Measurements from ENCODE around the gene FAM171A1. TPM values are rescaled to one million over a fixed set of nuclear protein-coding genes. Genes with fewer than 3 reads are reported as not detected.

FAM171A1 gene
- total RNA-seq, 1 experiment from 2014 or later, result 19.2 TPM

DNA sequence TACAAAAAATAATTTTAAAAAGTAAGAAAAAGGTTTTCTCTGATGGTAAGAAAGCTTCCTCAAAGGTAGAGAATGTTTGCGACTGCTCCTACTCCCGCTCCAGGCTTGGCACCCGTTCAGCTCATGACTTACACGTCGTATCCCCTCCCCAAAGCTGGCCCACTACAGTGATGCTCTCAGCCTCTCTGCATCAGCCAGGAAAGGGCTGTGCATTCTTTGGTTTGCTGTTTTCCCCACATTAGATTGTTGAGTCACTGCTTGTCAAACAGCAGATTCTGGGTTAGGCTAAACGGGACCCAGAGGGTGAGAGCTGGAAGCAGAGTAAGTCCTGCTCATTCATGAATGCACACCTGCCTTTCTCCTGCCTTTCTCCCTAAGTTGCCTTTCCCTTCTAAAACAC is 147.9 kb downstream of the FAM171A1 start:
- H3K4me3 ChIP-seq (ENCODE audit: low read depth in 2 of 2, low read length in 2 of 2), result no peak overlapping the region
- POLR2A ChIA-PET, result no interaction called here
- H3K9me3 ChIP-seq (ENCODE audit: control insufficient read depth, insufficient read depth, low read depth, low read length), result no peaks in the 10 kb centered on the region
- no peaks in the 10 kb centered on the region for H3K27me3 ChIP-seq (ENCODE audit: control insufficient read depth, insufficient read depth, low read length)
- intact Hi-C loops (cut with micrococcal nuclease; ENCODE audit: unreplicated experiment), result no loop called here
- H3K27ac ChIP-seq (ENCODE audit: low read length), result no peak overlapping the region
- no TSS peak for BruUV-seq (replicated peaks)
- in situ Hi-C loops (cut with HindIII; ENCODE audit: low pct_unique_long_range_greater_than_20kb, low sequenced_read_pairs), result no loop called here
- no peaks in the 10 kb centered on the region for H3K36me3 ChIP-seq (ENCODE audit: control insufficient read depth, insufficient read depth, low read length)
- TF ChIP-seq TCF7L2 (IDR thresholded peaks at IDR 0.05; ENCODE audit: low read depth, low read length), result no peak
- TF ChIP-seq, protein P1, sequence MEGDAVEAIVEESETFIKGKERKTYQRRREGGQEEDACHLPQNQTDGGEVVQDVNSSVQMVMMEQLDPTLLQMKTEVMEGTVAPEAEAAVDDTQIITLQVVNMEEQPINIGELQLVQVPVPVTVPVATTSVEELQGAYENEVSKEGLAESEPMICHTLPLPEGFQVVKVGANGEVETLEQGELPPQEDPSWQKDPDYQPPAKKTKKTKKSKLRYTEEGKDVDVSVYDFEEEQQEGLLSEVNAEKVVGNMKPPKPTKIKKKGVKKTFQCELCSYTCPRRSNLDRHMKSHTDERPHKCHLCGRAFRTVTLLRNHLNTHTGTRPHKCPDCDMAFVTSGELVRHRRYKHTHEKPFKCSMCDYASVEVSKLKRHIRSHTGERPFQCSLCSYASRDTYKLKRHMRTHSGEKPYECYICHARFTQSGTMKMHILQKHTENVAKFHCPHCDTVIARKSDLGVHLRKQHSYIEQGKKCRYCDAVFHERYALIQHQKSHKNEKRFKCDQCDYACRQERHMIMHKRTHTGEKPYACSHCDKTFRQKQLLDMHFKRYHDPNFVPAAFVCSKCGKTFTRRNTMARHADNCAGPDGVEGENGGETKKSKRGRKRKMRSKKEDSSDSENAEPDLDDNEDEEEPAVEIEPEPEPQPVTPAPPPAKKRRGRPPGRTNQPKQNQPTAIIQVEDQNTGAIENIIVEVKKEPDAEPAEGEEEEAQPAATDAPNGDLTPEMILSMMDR (IDR thresholded peaks at IDR 0.05), result no peak
- TF ChIP-seq, protein P2, sequence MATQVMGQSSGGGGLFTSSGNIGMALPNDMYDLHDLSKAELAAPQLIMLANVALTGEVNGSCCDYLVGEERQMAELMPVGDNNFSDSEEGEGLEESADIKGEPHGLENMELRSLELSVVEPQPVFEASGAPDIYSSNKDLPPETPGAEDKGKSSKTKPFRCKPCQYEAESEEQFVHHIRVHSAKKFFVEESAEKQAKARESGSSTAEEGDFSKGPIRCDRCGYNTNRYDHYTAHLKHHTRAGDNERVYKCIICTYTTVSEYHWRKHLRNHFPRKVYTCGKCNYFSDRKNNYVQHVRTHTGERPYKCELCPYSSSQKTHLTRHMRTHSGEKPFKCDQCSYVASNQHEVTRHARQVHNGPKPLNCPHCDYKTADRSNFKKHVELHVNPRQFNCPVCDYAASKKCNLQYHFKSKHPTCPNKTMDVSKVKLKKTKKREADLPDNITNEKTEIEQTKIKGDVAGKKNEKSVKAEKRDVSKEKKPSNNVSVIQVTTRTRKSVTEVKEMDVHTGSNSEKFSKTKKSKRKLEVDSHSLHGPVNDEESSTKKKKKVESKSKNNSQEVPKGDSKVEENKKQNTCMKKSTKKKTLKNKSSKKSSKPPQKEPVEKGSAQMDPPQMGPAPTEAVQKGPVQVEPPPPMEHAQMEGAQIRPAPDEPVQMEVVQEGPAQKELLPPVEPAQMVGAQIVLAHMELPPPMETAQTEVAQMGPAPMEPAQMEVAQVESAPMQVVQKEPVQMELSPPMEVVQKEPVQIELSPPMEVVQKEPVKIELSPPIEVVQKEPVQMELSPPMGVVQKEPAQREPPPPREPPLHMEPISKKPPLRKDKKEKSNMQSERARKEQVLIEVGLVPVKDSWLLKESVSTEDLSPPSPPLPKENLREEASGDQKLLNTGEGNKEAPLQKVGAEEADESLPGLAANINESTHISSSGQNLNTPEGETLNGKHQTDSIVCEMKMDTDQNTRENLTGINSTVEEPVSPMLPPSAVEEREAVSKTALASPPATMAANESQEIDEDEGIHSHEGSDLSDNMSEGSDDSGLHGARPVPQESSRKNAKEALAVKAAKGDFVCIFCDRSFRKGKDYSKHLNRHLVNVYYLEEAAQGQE (IDR thresholded peaks at IDR 0.05; ENCODE audit: insufficient read depth in 1 of 2, low read depth in 2 of 2, low read length in 1 of 2), result no peak
- TF ChIP-seq POLR2AphosphoS5 (IDR thresholded peaks at IDR 0.05; ENCODE audit: low read depth, low read length), result no peak
- TF ChIP-seq SIN3A (IDR thresholded peaks at IDR 0.05; ENCODE audit: borderline replicate concordance, insufficient read depth, low read depth, low read length), result no peak
- DNase-seq (ENCODE audit: low read depth, low spot score) (no peak), ATAC-seq (no peak)
- no peaks in the 10 kb centered on the region for H3K4me1 ChIP-seq (ENCODE audit: control insufficient read depth, insufficient read depth, low read length)
- CTCF ChIA-PET, result no interaction called here

DNA sequence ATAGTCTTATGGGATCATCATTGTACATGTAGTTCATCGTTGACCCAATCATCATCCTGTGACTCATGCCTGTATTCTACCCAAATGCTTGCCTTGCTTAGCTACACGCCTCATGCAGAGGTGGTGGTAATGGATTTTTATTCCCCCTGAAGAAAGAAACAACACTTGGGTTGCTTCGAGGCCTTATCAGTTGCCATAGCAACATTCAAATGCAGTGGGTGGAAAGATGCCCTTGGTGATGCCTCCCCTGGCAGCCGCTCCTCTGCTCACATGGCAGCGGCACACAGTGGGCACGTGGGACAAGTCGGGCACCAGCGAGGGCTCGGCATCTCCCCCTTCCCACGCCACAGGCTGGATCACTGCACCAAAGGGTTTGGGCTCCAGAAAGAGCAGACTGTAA is 148.6 kb downstream of the FAM171A1 start:
- Histone ChIP-seq H3K9me3 (ENCODE audit: control insufficient read depth, insufficient read depth, low read depth, low read length) (no peaks in the 10 kb centered on the region), H3K4me1 (ENCODE audit: control insufficient read depth, insufficient read depth, low read length) (no peaks in the 10 kb centered on the region), H3K27me3 (ENCODE audit: control insufficient read depth, insufficient read depth, low read length) (no peaks in the 10 kb centered on the region), H3K36me3 (ENCODE audit: control insufficient read depth, insufficient read depth, low read length) (no peaks in the 10 kb centered on the region), H3K27ac (ENCODE audit: low read length) (no peak overlapping the region), H3K4me3 (ENCODE audit: low read depth in 2 of 2, low read length in 2 of 2) (no peak overlapping the region)
- ChIA-PET POLR2A (no interaction called here), CTCF (no interaction called here)
- DNase-seq (ENCODE audit: low read depth, low spot score) (no peak), ATAC-seq (no peak)
- TF ChIP-seq, protein P1 (IDR thresholded peaks at IDR 0.05), result no peak
- TF ChIP-seq POLR2AphosphoS5 (IDR thresholded peaks at IDR 0.05; ENCODE audit: low read depth, low read length), result no peak
- no peak for TF ChIP-seq SIN3A (IDR thresholded peaks at IDR 0.05; ENCODE audit: borderline replicate concordance, insufficient read depth, low read depth, low read length)
- no peak for TF ChIP-seq TCF7L2 (IDR thresholded peaks at IDR 0.05; ENCODE audit: low read depth, low read length)
- TF ChIP-seq, protein P2 (IDR thresholded peaks at IDR 0.05; ENCODE audit: insufficient read depth in 1 of 2, low read depth in 2 of 2, low read length in 1 of 2), result no peak
- in situ Hi-C loops (cut with HindIII; ENCODE audit: low pct_unique_long_range_greater_than_20kb, low sequenced_read_pairs) (no loop called here), intact Hi-C loops (cut with micrococcal nuclease; ENCODE audit: unreplicated experiment) (no loop called here)
- BruUV-seq (replicated peaks), result no TSS peak
